Uterus (tissue), 4 donors: ENCODE data around the gene ZFAND4. TPM values are rescaled to one million over a fixed set of nuclear protein-coding genes. Genes with fewer than 3 reads are reported as not detected.

ENCODE experiments used
- DNase-seq, 2 donors: peaks; one replicate each; pipeline ENCODE4 v3.0.0-alpha.2; 2019 to 2020
- H3K27ac ChIP-seq, 2 donors: fragments of 200-600 bp; sonication (generic); 1 replicate in 1 of 2; 2 replicates in 1 of 2; pipeline ENCODE4 v1.5.1; 2016 to 2018
- H3K27me3 ChIP-seq, 2 donors: fragments of 200-600 bp; sonication (generic); one replicate each; pipeline ENCODE4 v1.5.1; 2018 to 2019; ENCODE audit warnings: control low read depth in 1 of 2
- H3K36me3 ChIP-seq, 2 donors: fragments of 200-600 bp; sonication (generic); one replicate each; pipeline ENCODE4 v1.5.1; 2019; ENCODE audit warnings: control low read depth in 1 of 2
- H3K4me1 ChIP-seq, 2 donors: fragments of 200-600 bp; sonication (generic); one replicate each; pipeline ENCODE4 v1.5.1; 2018 to 2019; ENCODE audit warnings: control low read depth in 1 of 2
- H3K4me3 ChIP-seq, 2 donors: fragments of 200-600 bp; sonication (generic); 1 replicate in 1 of 2; 2 replicates in 1 of 2; pipeline ENCODE4 v1.5.1; 2018 to 2019; ENCODE audit warnings: mild to moderate bottlenecking in 1 of 2
- H3K9me3 ChIP-seq, 2 donors: fragments of 200-600 bp; sonication (generic); one replicate each; pipeline ENCODE4 v1.5.1; 2019; ENCODE audit warnings: control low read depth in 1 of 2
- POLR2A ChIP-seq, 2 donors: fragments of 450-650 bp; IDR thresholded peaks; one replicate each; pipeline ENCODE4 v1.6.1; 2016; ENCODE audit warnings: antibody characterized with exemption in 2 of 2, mild to moderate bottlenecking in 1 of 2, moderate library complexity in 1 of 2
- intact Hi-C: fragments of 100-400 bp; cut with DNase I; formaldehyde crosslinking; loops from one replicate; pipeline ENCODE4 v1.15.1; 2023; ENCODE audit warnings: low total_unique reads
- total RNA-seq, 4 donors: library from RNA; depleted of rRNA in 3 of 4; stranded (reverse); fragments of >200 nt in 3 of 4; gene quantifications; one replicate each; pipeline versions ENCODE4 v1.1.0 to v1.2.4, GENCODE V29; 2014 to 2023
- TF ChIP-seq, protein P1 (sequence below), 4 experiments: fragments of 200-600 bp in 2 of 4; fragments of 450-650 bp in 2 of 4; sonication (generic) in 2 of 4; IDR thresholded peaks; one replicate each; pipeline ENCODE4 v1.5.1; 2016 to 2019; ENCODE audit warnings: antibody characterized with exemption in 4 of 4, mild to moderate bottlenecking in 2 of 4, moderate library complexity in 1 of 4
- donor health status: DM: yes; HTN: yes; CAD: no.

Gene ZFAND4
- total RNA-seq, 4 donors from 2014 or later = 6.1 to 22.5 (median 17.9) TPM

DNA sequence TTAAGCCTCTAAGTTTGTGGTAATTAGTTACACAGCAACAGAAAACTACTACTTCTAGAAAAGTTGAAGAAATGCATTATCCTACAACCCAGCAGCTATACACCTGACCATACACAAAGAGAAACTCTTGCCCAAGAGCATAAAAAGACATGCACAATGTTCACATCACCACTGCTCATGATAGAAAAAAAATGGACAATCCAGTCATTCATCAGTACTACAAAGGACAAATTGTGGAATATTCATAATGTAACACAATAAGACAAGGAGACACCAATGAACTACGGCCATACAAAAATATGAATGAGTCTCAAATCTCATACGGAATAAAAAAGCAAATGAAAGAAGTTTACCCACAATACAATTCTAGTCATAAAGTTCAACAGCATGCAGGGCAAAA lies 87.4 kb downstream of the ZFAND4 start:
- TF ChIP-seq, protein P1, sequence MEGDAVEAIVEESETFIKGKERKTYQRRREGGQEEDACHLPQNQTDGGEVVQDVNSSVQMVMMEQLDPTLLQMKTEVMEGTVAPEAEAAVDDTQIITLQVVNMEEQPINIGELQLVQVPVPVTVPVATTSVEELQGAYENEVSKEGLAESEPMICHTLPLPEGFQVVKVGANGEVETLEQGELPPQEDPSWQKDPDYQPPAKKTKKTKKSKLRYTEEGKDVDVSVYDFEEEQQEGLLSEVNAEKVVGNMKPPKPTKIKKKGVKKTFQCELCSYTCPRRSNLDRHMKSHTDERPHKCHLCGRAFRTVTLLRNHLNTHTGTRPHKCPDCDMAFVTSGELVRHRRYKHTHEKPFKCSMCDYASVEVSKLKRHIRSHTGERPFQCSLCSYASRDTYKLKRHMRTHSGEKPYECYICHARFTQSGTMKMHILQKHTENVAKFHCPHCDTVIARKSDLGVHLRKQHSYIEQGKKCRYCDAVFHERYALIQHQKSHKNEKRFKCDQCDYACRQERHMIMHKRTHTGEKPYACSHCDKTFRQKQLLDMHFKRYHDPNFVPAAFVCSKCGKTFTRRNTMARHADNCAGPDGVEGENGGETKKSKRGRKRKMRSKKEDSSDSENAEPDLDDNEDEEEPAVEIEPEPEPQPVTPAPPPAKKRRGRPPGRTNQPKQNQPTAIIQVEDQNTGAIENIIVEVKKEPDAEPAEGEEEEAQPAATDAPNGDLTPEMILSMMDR (IDR thresholded peaks at IDR 0.05) = no peak
- TF ChIP-seq POLR2A (IDR thresholded peaks at IDR 0.05) = no peak
- Histone ChIP-seq H3K36me3 (no peaks in the 10 kb centered on the region), H3K27me3 (no peaks in the 10 kb centered on the region), H3K4me1 (no peaks in the 10 kb centered on the region), H3K4me3 (no peak overlapping the region), H3K9me3 (peaks cover 0 to 6% of the 10 kb centered on the region in 2 donors), H3K27ac (no peak overlapping the region)
- DNase-seq = no peak
- intact Hi-C loops = no loop called here

DNA sequence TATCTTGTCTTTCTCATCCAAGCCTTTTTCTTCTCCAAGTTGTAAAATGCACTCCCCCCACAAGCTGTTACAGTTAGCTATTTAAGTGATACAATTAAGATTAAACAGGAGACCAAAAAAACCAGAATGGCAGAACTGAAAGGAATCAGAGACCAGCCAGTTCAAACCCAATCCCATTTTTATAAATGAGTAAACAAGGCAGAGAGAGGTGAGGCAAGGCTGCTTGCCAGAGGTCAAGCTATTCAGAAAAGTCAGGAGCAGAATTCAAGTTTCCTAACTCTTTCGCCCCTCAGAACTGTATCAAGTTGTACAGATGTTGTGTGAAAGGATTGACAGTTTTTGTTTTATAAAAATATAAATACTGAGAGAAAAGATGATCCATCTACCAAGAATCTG lies 90.2 kb downstream of the ZFAND4 start:
- no peaks in the 10 kb centered on the region for H3K36me3 ChIP-seq
- H3K4me1 ChIP-seq = no peaks in the 10 kb centered on the region
- H3K4me3 ChIP-seq = no peak overlapping the region
- peaks cover 0 to 6% of the 10 kb centered on the region in 2 donors for H3K9me3 ChIP-seq
- no peaks in the 10 kb centered on the region for H3K27me3 ChIP-seq
- TF ChIP-seq POLR2A (IDR thresholded peaks at IDR 0.05) = no peak
- TF ChIP-seq, protein P1 (IDR thresholded peaks at IDR 0.05) = no peak
- DNase-seq = no peak
- intact Hi-C loops = no loop called here
- no peak overlapping the region for H3K27ac ChIP-seq

DNA sequence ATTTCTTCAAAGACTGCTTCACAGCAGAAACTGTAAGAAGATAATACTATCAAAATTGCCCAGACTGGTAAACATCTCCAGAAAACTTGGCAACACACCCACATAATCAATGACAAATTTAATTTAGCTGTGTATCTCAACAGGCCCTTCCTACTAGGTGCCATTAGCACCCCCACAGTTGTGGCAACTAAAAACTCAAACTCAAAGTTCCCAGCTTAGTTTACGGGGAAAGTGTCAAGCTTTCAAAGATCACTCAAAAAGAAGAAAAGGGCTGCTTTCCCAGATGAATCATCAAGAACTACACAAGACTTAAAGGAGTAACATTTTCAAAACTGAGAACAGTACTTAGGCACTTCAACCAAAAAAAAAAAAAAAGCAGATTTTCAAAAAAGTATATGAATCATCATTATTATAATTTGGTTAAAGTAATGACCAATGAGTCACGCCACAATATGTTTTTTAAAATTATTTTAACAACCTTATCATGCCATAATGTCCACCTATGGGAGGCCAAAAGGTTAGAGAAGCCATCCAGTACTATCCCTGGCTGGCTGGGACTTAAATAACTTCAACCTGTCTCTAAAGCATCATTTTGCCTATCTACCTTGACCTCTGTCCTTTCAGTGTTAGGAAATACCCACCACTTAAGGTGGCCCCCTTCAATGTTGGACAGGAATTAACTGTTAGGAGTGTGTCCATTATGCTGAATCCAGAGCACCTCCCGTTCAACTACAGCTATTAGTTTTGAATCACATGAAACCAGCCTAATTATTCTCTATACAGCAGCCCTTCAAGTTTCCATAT lies 90.8 kb downstream of the ZFAND4 start:
- Histone ChIP-seq H3K9me3 (peaks cover 0 to 6% of the 10 kb centered on the region in 2 donors), H3K27me3 (no peaks in the 10 kb centered on the region), H3K36me3 (no peaks in the 10 kb centered on the region), H3K27ac (no peak overlapping the region), H3K4me3 (no peak overlapping the region), H3K4me1 (no peaks in the 10 kb centered on the region)
- DNase-seq = no peak
- TF ChIP-seq POLR2A (IDR thresholded peaks at IDR 0.05) = no peak
- TF ChIP-seq, protein P1 (IDR thresholded peaks at IDR 0.05) = no peak
- intact Hi-C loops = no loop called here

DNA sequence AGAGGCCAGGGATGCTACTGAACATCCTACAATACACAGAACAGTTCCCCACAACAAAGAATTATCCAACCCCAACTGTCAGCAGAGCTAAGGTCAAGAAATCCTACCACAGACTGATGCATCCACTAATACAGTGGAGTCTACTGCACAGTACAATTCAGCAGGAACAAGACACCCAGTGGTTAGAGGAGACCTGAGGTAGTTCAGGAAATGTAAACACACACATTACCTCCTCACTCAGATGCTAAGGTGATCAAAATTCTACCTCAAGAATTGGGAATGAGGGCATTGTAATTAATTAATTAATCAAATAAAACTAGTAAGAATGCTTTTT lies 91.4 kb downstream of the ZFAND4 start:
- Histone ChIP-seq H3K4me1 (no peaks in the 10 kb centered on the region), H3K9me3 (peaks cover 0 to under 1% of the 10 kb centered on the region in 2 donors), H3K27ac (no peak overlapping the region), H3K36me3 (no peaks in the 10 kb centered on the region), H3K4me3 (no peak overlapping the region), H3K27me3 (no peaks in the 10 kb centered on the region)
- no peak for DNase-seq
- TF ChIP-seq, protein P1 (IDR thresholded peaks at IDR 0.05) = no peak
- intact Hi-C loops = no loop called here

DNA sequence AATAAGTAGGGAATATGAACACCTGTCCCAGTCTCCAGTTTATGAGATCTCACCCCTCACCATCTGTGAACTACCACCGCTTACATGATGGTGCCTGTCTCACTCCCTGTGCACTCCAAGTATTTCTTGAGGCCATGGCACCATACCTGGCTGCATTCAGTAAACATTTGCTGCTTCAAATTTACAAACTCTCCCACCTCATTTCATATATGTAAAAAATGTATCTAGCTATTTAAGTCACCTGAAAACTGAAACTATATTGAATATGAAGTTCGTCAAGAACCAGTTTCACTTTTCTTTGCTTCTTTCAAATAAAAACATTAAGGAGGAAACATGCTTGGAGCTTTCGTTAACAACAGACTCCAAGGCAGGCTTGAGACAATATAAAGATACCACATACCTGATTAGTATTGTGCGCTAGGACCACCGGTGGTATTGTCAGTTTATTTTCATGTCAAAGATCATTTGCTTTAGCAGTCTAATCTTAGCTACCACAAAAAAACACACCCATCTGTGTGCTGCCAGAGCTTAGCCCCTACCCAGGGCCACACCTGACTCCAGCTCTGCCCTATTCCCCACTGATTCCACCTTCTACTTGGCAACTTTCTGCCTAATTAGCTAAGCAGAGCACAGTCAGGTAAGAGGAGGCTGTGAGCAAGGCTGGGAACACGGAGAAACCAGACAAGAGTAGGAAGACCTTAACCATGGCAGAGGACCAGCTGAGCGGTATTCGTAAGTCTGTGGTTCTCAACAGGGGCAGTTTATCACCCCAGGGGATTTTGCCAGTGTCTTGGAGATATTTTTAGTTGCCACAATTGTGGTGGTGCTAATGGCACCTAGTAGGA lies 92.0 kb downstream of the ZFAND4 start:
- Histone ChIP-seq H3K4me1 (no peaks in the 10 kb centered on the region), H3K36me3 (no peaks in the 10 kb centered on the region), H3K27ac (no peak overlapping the region), H3K4me3 (no peak overlapping the region), H3K9me3 (no peaks in the 10 kb centered on the region), H3K27me3 (no peaks in the 10 kb centered on the region)
- no peak for TF ChIP-seq POLR2A (IDR thresholded peaks at IDR 0.05)
- TF ChIP-seq, protein P1 (IDR thresholded peaks at IDR 0.05) = no peak
- intact Hi-C loops = no loop called here
- DNase-seq = no peak
